Measurements from ENCODE around the gene MTA3.

MTA3 gene

DNA sequence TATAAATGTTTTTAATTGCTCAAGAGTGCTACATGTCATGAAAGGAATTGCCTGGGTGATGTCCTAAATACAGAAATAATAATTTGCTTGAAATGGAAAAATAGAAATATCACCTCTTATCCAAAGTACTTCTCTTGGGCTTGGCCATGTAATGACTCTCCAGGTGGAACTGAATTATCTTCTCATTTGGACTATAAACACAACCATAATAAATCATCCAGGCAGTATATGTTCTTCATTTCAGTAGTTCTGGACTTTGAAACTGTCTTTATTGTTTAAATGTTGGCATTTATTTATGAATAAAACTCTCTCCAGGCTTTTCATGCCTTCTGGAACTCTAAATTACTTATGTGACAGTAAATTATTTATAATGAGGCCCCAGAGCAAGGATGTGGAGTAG, 155.0 kb downstream of the MTA3 start:
- H3K79me2 ChIP-seq (ENCODE audit: insufficient read depth, low read length): no peaks in the 10 kb centered on the region
- no peak overlapping the region for H3K4me2 ChIP-seq (ENCODE audit: low read length)
- no peaks in the 10 kb centered on the region for H4K20me1 ChIP-seq (ENCODE audit: insufficient read depth, low read length)
- no peaks in the 10 kb centered on the region for H3K27me3 ChIP-seq (ENCODE audit: insufficient read depth, low read length)
- H2AFZ ChIP-seq (ENCODE audit: low read length): no peak overlapping the region
- no peak for TF ChIP-seq EZH2 (IDR thresholded peaks at IDR 0.05; ENCODE audit: borderline replicate concordance, low read length)
- TF ChIP-seq, protein P1, sequence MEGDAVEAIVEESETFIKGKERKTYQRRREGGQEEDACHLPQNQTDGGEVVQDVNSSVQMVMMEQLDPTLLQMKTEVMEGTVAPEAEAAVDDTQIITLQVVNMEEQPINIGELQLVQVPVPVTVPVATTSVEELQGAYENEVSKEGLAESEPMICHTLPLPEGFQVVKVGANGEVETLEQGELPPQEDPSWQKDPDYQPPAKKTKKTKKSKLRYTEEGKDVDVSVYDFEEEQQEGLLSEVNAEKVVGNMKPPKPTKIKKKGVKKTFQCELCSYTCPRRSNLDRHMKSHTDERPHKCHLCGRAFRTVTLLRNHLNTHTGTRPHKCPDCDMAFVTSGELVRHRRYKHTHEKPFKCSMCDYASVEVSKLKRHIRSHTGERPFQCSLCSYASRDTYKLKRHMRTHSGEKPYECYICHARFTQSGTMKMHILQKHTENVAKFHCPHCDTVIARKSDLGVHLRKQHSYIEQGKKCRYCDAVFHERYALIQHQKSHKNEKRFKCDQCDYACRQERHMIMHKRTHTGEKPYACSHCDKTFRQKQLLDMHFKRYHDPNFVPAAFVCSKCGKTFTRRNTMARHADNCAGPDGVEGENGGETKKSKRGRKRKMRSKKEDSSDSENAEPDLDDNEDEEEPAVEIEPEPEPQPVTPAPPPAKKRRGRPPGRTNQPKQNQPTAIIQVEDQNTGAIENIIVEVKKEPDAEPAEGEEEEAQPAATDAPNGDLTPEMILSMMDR (IDR thresholded peaks at IDR 0.05; ENCODE audit: low read length): no peak
- no peak overlapping the region for H3K9ac ChIP-seq (ENCODE audit: low read length)
- H3K4me1 ChIP-seq (ENCODE audit: insufficient read depth, low read length, severe bottlenecking): no peaks in the 10 kb centered on the region
- H3K9me3 ChIP-seq (ENCODE audit: low read length): 0 out of 2 replicates have a peak, but pooled peaks cover 3% of the 10 kb centered on the region
- no peak overlapping the region for H3K27ac ChIP-seq (ENCODE audit: low read depth, low read length, poor library complexity, severe bottlenecking)
- no peak overlapping the region for H3K4me3 ChIP-seq (ENCODE audit: low read depth, low read length, poor library complexity, severe bottlenecking)
- no peaks in the 10 kb centered on the region for H3K9me2 ChIP-seq (ENCODE audit: low read depth, low read length)
- peaks cover 62% of the 10 kb centered on the region for H3K36me3 ChIP-seq (ENCODE audit: insufficient read depth, low read length)
- no peaks in the 10 kb centered on the region for H3F3A ChIP-seq (ENCODE audit: insufficient read depth, low read length)

DNA sequence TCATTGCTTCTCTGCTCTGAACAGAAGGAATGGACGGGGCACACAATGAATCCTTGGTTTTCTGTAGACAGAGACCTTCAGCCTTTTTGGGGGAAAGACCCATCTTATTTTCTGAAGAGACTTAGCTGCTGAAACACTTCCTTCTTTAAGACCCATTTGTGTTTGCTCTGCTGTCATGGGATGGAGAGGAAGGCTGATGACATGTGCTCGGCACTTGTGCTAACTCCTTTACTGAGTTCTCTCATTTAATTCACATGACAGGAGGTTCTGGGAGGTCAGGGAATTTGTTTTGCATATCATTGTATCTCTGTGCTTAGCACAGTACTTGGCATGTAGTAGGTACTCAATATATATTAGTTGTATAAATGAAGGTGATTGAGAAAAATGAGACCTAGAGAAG, 156.5 kb downstream of the MTA3 start:
- H3K27ac ChIP-seq (ENCODE audit: low read depth, low read length, poor library complexity, severe bottlenecking): peak overlapping the region; percentile 15
- no peaks in the 10 kb centered on the region for H3K27me3 ChIP-seq (ENCODE audit: insufficient read depth, low read length)
- no peaks in the 10 kb centered on the region for H3K79me2 ChIP-seq (ENCODE audit: insufficient read depth, low read length)
- peaks cover 76% of the 10 kb centered on the region for H3K36me3 ChIP-seq (ENCODE audit: insufficient read depth, low read length)
- no peak overlapping the region for H3K9ac ChIP-seq (ENCODE audit: low read length)
- no peaks in the 10 kb centered on the region for H3K9me2 ChIP-seq (ENCODE audit: low read depth, low read length)
- no peak overlapping the region for H2AFZ ChIP-seq (ENCODE audit: low read length)
- H3K9me3 ChIP-seq (ENCODE audit: low read length): 0 out of 2 replicates have a peak, but pooled peaks cover 3% of the 10 kb centered on the region
- no peak overlapping the region for H3K4me2 ChIP-seq (ENCODE audit: low read length)
- no peak overlapping the region for H3K4me3 ChIP-seq (ENCODE audit: low read depth, low read length, poor library complexity, severe bottlenecking)
- no peaks in the 10 kb centered on the region for H3K4me1 ChIP-seq (ENCODE audit: insufficient read depth, low read length, severe bottlenecking)
- TF ChIP-seq, protein P1 (IDR thresholded peaks at IDR 0.05; ENCODE audit: low read length): no peak
- no peaks in the 10 kb centered on the region for H4K20me1 ChIP-seq (ENCODE audit: insufficient read depth, low read length)
- no peaks in the 10 kb centered on the region for H3F3A ChIP-seq (ENCODE audit: insufficient read depth, low read length)

DNA sequence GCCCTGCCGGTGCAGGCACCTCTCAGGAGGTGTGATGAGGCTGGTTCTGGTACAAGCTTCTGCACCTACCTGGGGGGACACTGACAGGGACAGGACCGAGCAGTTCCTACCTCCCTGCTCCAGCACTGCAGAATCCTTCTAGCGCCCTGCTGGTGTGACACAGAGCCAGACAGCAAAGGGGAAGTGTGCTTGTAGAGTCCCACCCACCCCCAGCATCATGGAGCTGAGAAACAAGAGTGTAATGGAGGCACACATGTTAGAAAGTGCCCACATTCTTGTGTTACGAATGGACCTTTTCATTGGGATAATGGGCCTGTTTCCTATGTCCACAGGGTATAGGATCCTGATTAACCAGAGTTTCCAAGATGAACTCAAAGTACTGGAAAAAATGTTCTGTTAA, 157.2 kb downstream of the MTA3 start:
- Histone ChIP-seq H3K36me3 (ENCODE audit: insufficient read depth, low read length) (peaks cover 84% of the 10 kb centered on the region), H3K4me2 (ENCODE audit: low read length) (no peak overlapping the region), H3K27me3 (ENCODE audit: insufficient read depth, low read length) (no peaks in the 10 kb centered on the region), H3K9ac (ENCODE audit: low read length) (no peak overlapping the region), H3K9me2 (ENCODE audit: low read depth, low read length) (no peaks in the 10 kb centered on the region), H3F3A (ENCODE audit: insufficient read depth, low read length) (no peaks in the 10 kb centered on the region), H4K20me1 (ENCODE audit: insufficient read depth, low read length) (no peaks in the 10 kb centered on the region), H3K27ac (ENCODE audit: low read depth, low read length, poor library complexity, severe bottlenecking) (no peak overlapping the region), H3K79me2 (ENCODE audit: insufficient read depth, low read length) (no peaks in the 10 kb centered on the region), H3K4me3 (ENCODE audit: low read depth, low read length, poor library complexity, severe bottlenecking) (no peak overlapping the region), H3K9me3 (ENCODE audit: low read length) (0 out of 2 replicates have a peak, but pooled peaks cover 3% of the 10 kb centered on the region), H2AFZ (ENCODE audit: low read length) (no peak overlapping the region), H3K4me1 (ENCODE audit: insufficient read depth, low read length, severe bottlenecking) (no peaks in the 10 kb centered on the region)
- TF ChIP-seq, protein P1 (IDR thresholded peaks at IDR 0.05; ENCODE audit: low read length): no peak
- no peak for TF ChIP-seq EZH2 (IDR thresholded peaks at IDR 0.05; ENCODE audit: borderline replicate concordance, low read length)

Measured in OCI-LY1 (cell line).